GM19372 (cell line): ENCODE measurements around the gene PHYHD1.

Experiments used
- ATAC-seq: cut with Tn5 transposase; IDR thresholded peaks from one replicate; pipeline ENCODE4 v1.9.1; 2021; ENCODE audit warnings: mild to moderate bottlenecking, low read depth, moderate library complexity; ENCODE audit not compliant: unreplicated experiment

Gene PHYHD1

DNA sequence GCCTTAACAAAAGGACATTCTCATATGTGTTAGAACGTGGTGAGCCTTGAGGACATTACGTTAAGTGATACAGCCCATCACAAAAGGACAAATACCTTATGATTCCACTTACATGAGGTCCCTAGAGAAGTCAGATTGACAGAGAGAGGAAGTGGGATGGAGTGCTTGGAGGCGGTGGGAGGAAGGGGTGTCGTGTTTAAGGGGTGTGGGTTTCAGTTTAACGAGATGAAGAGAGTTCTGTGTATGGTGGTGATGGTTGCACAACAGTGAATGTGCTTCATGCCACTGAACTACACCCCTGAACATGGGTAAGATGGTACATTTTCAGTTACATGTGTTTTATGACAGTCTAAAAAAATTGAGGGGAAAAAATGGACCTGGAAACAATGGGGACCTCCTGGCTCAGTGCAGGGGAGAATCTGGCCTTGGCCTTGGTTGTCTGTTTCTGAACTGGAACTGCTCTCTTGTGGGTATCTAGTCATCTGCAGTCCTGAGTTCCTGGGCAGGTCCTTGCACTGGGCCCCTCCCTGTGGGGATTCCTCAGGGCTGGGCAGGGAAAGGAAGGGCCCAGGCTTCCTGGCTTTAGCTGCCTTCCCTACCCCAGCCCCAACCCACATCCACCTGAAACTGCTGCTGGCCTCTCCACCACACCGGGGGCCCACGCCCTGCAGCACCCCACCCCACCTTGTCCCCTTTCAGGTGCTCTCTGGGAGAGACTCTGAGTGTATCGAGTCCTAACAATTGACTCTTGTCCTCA lies 21.0 kb upstream of the PHYHD1 start:
- ATAC-seq = no peak

DNA sequence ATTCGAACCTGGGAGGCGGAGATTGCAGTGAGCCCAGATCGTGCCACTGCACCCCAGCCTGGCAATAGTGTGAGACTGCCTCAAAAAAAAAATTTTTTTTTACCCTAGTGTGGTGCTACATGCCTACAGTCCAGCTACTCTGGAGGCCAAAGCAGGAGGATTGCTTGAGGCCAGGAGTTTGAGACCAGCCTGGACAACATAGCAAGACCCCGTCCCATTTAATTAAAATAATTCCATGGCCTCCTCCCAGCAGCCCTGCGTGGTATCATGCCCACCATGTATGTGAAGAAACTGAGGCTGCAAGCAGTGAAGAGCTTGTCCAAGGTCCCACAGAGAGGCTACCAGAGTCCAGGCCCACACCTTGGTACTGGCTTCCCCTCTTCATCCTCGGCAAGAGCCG lies 19.4 kb upstream of the PHYHD1 start:
- ATAC-seq = no peak

DNA sequence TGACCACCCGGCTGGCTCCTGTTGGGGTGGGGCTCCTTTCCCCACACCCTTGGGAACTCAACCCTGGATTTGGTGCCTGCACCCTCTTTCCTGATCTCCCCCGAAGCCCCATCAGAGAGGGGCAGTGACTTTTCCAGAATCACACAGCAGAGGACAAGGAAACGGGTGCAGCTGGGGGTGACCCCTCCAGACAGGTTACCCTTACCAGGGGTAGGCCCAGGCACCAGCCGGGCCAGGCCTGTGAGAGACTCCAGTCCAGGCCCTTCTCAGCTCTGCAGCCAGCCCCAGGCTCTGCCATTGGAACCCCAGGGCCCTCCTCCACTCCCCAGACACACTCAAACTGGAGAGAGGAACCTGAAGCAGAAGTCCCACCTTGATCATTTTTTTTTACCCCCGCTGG lies 19.0 kb upstream of the PHYHD1 start:
- ATAC-seq = no peak

DNA sequence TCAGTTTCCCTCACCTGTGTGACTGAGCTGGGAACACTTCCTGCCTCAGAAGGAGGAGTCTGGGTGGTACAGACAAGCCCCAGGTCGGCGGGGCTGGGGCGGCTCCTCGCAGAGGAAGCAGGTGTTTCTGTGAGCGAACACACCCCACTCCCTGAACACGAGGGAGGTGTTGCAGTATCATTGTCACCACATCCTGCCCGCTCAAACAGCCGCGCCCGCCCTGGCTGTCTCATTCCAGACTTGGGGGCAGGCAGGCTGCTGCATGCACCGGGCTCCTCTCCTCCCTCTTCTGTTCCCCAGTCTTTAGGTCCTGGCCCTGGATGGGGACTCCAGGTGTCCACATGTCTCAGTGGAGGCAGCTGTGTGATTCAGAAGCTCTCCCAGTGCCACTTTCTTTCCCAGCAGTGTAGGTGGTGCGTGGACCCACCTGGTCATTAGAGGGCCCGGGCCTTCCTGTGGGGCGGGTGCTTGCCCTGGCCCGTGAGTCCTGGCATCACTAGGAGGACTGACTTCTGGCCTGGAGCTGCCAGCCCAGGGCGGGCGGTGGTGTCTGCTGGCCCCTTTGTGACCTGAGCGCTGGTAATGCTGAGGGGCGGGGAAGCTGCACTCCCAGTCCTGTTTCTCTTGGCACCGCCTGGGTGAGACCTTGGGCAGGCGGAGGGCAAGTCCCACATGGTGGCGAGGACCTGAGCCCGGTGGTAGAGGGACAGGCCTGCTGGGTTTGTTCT lies 18.3 kb upstream of the PHYHD1 start:
- peak; percentile 74 for ATAC-seq

DNA sequence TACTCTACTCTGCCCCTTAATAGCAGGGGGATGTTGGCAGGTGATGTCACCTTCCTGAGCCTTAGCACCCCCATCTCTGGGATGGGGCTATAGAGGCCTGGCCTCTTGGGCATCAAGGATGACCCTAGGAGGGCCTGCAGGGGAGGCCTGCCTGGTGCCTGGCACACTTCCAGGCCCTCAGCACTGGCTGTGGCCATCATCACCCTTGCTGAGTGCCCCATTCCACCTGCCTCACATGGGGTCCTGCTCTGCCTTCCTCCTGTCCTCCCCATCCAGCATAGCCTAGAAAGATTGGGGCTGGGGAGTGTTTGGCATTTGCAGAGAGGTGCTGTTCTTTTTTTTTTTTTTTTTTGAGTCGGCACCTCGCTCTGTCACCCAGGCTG lies 17.7 kb upstream of the PHYHD1 start:
- no peak for ATAC-seq

DNA sequence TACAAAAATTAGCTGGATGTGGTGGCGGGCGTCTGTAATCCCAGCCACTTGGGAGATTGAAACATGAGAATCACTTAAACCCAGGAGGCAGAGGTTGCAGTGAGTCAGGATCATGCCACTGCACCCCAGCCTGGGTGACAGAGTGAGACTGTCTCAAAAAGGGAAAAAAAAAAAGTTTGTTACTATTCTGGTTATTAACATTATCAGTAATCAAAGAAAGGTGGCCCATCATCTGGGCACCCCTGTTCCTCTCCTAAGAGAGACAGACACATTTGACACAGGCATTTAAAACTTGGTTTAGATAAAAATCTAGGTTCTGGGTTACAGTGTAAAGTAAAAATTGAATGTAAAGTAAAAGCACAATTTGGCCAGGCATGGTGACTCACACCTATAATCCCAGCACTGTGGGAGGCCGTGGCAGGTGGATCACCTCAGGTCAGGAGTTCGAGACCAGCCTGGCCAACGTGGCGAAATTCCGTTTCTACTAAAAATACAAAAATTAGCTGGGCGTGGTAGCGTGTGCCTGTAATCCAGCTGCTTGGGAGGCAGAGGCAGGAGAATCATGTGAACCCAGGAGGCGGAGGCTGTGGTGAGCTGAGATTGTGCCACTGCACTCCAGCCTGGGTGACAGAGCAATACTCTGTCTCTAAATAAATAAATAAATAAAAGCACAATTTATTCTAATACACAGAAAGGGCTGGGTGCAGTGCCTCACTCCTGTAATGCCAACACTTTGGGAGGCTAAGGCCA lies 16.7 kb upstream of the PHYHD1 start:
- ATAC-seq = no peak

DNA sequence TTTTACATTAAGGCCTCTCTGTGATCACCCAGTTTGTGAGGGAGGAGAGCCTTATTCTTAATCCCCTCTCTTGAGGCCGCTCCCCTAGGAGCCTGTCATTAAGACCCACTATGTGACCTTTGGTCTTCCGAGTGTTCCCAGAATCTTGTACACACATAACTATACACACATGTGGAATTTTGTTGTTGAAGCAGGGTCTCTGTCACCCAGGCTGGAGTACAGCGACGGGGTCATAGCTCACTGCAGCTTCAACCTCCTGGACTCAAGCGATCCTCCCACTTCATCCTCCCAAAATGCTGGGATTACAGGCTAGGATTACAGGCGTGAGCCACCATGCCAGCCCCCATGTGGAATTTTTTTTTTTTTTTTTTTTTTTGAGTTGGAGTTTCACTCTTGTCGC lies 14.8 kb upstream of the PHYHD1 start:
- ATAC-seq = no peak

DNA sequence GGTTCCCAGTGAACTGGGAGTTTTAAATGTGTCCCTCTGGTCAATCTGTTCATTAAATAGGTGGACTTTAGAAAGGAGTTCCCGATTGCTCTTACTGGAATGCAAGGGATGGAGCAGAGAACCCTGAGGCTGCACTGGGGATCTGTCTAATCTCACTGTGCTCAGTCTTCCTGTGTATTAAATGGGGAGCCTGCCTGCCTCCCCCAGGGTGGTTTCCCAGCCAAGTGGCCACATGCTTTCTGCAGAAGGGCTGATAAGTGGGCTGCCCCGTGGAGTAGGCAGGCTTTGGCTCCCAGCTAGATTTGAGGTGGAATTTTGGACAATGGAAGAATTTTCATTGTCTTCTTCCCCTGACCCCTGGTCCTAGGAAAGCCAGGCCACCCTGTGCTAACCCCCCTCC lies 14.0 kb upstream of the PHYHD1 start:
- ATAC-seq = no peak

DNA sequence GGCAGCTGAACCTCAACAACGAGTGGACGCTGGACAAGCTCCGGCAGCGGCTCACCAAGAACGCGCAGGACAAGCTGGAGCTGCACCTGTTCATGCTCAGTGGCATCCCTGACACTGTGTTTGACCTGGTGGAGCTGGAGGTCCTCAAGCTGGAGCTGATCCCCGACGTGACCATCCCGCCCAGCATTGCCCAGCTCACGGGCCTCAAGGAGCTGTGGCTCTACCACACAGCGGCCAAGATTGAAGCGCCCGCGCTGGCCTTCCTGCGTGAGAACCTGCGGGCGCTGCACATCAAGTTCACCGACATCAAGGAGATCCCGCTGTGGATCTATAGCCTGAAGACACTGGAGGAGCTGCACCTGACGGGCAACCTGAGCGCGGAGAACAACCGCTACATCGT lies 12.4 kb upstream of the PHYHD1 start:
- no peak for ATAC-seq

DNA sequence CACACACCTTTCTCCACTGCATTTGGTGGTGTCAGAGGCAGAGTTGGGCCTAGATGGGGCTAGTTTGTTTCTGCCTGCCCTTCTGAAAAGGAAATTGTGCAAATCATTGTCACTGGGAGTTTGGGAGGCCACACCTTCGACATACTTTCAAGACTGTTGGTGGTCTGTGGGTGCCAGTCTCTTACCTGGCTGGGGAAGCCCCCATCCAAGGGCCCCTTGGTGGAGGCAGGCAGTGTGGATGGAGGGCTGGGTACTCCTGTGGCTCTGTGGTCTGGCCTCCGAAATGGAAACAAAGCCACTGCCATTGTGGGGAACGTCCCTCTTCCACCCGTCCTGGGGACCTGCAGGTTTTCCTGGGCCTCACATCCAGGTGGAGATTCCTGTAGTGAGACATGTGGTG lies 10.9 kb upstream of the PHYHD1 start:
- ATAC-seq = no peak

DNA sequence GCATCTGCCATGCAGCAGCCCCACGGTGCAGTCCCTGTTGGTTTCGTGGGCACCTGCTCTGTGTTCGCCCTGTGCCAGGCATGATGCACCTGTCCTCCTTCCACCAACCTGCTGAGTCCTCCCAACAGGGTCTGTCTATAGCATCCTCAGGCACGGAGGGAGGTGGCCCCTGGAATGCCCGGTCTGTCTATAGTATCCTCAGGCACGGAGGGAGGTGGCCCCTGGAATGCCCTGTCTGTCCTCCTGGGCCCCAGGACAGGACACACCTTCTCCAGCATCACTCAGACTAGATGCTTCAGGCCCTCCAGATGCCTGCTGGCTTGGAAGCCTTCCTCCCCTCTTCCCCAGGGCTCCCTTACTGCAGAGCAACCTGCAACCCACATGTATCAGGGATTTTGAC lies 9.9 kb upstream of the PHYHD1 start:
- no peak for ATAC-seq

DNA sequence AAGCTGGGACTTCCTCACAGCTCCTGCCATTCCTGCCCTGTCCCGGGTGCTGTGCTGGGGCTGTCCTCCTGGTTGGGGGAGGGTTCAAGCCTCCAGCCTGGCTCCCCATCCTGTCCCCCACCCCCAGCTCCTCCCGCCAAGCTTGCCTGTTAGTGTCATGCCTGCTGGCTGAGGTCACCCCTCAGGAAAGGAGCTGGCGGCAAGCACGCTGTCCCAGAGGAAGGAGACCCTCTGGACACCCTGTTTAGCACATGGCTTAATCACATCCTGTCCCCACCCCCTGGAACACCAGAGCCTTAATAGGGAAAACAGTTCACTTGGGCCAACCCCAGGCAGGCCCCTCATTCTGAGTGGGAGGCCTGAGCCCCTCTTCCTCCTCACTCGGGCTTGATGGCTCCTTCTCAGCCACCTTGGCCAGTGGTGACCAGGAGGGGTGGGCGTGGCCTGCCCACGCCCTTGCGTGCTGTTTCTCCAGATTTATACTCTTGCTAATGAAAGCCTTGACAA lies 9.2 kb upstream of the PHYHD1 start:
- no peak for ATAC-seq

DNA sequence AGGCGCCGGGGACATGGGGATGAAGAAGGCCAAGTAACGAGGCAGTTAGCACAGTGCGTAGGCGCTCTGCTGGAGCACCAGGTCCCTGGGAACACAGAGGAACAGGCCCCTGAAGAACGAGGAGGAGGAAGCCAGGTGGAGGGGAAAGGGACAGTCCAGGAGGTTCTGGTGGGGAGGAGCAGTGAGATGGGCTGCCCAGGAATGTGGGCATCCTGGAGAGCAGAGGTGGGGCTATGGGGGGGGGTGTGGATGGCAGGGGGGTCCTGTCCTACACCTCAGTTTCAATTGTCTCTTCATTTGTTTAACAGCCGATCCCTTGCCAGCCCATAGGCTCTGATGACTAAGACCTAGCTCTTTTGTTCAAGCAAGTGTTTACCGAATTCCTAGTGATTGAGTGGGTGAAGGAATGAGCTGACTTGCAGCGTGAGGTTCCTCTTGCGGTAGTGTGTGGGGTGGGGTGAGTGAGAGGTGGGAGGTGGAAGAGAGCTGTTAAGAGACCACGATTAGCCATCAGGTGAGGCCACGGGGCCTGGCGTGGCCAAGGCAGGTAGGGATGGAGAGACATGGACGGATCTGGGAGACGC lies 8.4 kb upstream of the PHYHD1 start:
- ATAC-seq = no peak

DNA sequence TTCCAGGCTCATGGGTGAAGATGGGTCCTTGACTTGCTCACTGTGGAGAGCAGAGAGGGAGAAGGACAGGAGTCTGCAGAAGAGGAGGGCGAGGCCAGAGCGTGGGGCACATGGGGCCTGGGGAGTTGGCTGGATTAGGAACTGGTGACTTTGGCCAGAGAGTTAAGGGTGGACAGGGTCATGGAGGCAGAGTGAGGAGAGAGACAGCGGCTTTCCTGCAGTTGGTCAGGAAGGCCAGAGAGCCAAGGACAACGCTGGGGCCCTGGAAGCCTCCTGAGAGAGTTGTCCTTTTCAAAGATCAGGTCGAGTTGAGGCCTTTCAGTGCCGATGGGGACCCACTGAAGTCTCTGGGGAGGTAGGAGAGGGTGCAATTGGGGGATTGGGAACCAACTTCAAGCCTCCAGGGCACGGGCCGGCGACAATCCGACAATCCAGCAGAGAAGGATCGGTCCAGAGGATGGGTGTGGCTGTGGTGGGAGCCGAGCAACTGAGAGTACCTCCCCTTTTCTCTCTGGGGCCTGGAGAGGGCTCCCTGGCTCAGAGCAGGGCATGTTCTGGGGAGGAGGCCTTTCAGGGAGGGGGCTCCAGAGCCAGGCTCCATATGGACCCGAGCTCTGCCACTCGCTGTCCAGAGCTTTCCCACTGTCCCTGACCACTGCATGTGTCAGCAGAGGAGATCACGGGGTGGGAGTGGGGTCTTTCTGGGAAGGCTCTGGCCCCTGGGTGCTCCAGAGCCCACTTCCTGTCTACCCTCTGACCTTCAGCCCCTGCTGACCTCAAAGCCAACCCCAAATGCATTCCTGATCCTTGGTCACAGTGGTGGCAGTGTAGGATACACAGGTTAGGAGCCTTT lies 7.5 kb upstream of the PHYHD1 start:
- no peak for ATAC-seq

DNA sequence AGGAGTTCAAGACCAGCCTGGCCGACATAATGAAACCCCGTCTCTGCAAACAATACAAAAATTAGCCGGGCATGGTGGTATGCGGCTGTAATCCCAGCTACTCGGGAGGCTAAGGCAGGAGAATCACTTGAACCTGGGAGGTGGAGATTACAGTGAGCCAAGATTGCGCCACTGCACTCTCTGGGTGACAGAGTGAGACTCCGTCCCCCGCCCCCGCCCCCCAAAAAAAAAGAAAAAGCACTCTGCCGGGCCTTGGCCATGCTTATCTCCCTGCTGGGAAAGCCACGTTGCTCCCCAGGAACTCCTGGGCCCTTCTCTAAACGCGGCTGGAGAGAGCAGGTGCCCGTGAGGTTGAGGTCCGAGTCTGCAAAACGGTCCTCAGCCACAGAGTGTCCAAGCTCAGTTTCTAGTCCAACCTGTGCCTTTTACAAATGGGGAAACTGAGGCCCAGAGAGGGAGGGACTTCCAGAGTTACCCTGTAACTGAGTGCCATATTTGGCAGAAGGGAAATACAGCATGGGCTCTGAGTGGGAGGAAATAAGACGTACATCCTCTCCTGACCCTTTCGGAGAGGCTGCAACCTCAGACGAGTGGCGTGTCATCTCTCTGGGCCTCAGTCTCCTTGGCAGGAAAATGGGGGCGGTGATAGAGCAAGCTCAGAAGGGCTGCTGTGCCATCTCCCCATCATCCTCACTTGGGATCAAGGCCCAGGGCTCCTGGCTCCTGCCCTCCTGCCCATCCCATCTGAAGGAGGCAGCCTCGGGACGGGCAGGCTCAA lies 6.6 kb upstream of the PHYHD1 start:
- no peak for ATAC-seq

DNA sequence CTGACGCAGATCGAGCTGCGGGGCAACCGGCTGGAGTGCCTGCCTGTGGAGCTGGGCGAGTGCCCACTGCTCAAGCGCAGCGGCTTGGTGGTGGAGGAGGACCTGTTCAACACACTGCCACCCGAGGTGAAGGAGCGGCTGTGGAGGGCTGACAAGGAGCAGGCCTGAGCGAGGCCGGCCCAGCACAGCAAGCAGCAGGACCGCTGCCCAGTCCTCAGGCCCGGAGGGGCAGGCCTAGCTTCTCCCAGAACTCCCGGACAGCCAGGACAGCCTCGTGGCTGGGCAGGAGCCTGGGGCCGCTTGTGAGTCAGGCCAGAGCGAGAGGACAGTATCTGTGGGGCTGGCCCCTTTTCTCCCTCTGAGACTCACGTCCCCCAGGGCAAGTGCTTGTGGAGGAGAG lies 4.6 kb upstream of the PHYHD1 start:
- ATAC-seq = no peak

DNA sequence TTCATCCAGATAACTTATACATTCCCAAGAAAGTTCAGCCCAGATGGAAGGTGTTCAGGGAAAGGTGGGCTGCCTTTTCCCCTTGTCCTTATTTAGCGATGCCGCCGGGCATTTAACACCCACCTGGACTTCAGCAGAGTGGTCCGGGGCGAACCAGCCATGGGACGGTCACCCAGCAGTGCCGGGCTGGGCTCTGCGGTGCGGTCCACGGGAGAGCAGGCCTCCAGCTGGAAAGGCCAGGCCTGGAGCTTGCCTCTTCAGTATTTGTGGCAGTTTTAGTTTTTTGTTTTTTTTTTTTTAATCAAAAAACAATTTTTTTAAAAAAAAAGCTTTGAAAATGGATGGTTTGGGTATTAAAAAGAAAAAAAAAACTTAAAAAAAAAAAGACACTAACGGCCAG lies 4.0 kb upstream of the PHYHD1 start:
- no peak for ATAC-seq

DNA sequence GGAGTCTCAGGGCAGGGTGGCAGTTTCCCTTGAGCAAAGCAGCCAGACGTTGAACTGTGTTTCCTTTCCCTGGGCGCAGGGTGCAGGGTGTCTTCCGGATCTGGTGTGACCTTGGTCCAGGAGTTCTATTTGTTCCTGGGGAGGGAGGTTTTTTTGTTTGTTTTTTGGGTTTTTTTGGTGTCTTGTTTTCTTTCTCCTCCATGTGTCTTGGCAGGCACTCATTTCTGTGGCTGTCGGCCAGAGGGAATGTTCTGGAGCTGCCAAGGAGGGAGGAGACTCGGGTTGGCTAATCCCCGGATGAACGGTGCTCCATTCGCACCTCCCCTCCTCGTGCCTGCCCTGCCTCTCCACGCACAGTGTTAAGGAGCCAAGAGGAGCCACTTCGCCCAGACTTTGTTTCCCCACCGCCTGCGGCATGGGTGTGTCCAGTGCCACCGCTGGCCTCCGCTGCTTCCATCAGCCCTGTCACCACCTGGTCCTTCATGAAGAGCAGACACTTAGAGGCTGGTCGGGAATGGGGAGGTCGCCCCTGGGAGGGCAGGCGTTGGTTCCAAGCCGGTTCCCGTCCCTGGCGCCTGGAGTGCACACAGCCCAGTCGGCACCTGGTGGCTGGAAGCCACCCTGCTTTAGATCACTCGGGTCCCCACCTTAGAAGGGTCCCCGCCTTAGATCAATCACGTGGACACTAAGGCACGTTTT lies 3.5 kb upstream of the PHYHD1 start:
- no peak for ATAC-seq

DNA sequence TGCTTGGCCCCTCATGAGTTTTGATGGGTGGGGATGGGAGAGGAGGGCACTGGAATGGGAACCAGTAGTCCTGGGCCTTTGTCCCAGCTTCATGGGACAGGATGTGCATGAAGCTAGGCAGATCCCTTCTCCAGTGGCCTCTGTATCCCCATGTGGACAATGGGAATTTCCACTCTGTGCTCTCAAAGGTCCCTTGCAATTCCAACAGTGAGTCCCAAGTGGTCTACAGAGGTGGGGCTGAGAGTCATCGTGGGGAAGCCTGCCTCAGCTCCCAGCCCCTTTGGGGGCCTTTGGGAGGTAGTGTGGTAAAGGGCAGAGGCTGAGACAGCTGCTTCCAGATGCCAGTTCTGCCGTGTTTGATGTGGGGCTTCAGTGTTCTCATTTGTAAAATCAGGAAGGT lies 1.9 kb upstream of the PHYHD1 start:
- no peak for ATAC-seq
